C4-2B (cell line): ENCODE data around the gene ADARB2.

ENCODE experiments used
- CTCF ChIP-seq: fragments of 450-650 bp; conservative IDR thresholded peaks from 2 replicates; pipeline ENCODE4 v1.5.1; 2017; ENCODE audit warnings: mild to moderate bottlenecking
- ZFX ChIP-seq: fragments of 450-650 bp; IDR thresholded peaks from 2 replicates; pipeline ENCODE4 v1.6.1; 2017

GRCh38 chr10:1451941-1452340 is 285.4 kb downstream of the ADARB2 start:
- no peak for TF ChIP-seq CTCF
- no peak for TF ChIP-seq ZFX
